ENCODE results near the gene MCF2L2.
A peak's percentile ranks its signal among the peaks of the same experiment; 100 is the strongest.

Gene MCF2L2

GRCh38 chr3:183409219-183409618 is 19.2 kb downstream of the MCF2L2 start:
- H3K27ac ChIP-seq: no peak overlapping the region
- no peak for TF ChIP-seq CTCF (conservative IDR thresholded peaks at IDR 0.05; ENCODE audit: low read depth)
- no peak for DNase-seq (ENCODE audit: low spot score)
- ChIA-PET POLR2A (ENCODE audit: low non-redundant PET) (no interaction called here), CTCF (interaction anchor here (1.4 kb wide), 1 partner anchor 225 kb away, joined by 4 read pairs; no protein-coding TSS in a partner anchor)

- DNase-seq (ENCODE audit: low spot score): no peak
- ChIA-PET POLR2A (ENCODE audit: low non-redundant PET) (no interaction called here), CTCF (no interaction called here)
- H3K27ac ChIP-seq: no peak overlapping the region
- no peak for TF ChIP-seq CTCF (conservative IDR thresholded peaks at IDR 0.05; ENCODE audit: low read depth)
Observed at GRCh38 chr3:183401678-183402077, 26.7 kb downstream of the MCF2L2 start.

- H3K27ac ChIP-seq: no peak overlapping the region
- POLR2A ChIA-PET (ENCODE audit: low non-redundant PET): no interaction called here
- CTCF ChIA-PET: interaction anchor here (0.5 kb wide), 1 partner anchor 18 kb away, joined by 4 read pairs; no protein-coding TSS in a partner anchor
- no peak for DNase-seq (ENCODE audit: low spot score)
- no peak for TF ChIP-seq CTCF (conservative IDR thresholded peaks at IDR 0.05; ENCODE audit: low read depth)
Observed at GRCh38 chr3:183400352-183400751, 28.1 kb downstream of the MCF2L2 start.

- DNase-seq (ENCODE audit: low spot score): no peak
- ChIA-PET POLR2A (ENCODE audit: low non-redundant PET) (no interaction called here), CTCF (no interaction called here)
- no peak overlapping the region for H3K27ac ChIP-seq
- TF ChIP-seq CTCF (conservative IDR thresholded peaks at IDR 0.05; ENCODE audit: low read depth): no peak
Observed at GRCh38 chr3:183396662-183397391, 31.6 kb downstream of the MCF2L2 start.

GRCh38 chr3:183394150-183394549 is 34.3 kb downstream of the MCF2L2 start:
- ChIA-PET POLR2A (ENCODE audit: low non-redundant PET) (no interaction called here), CTCF (no interaction called here)
- TF ChIP-seq CTCF (conservative IDR thresholded peaks at IDR 0.05; ENCODE audit: low read depth): no peak
- DNase-seq (ENCODE audit: low spot score): peak; percentile 20
- no peak overlapping the region for H3K27ac ChIP-seq

GRCh38 chr3:183393625-183394024 is 34.8 kb downstream of the MCF2L2 start:
- POLR2A ChIA-PET (ENCODE audit: low non-redundant PET): no interaction called here
- no peak for TF ChIP-seq CTCF (conservative IDR thresholded peaks at IDR 0.05; ENCODE audit: low read depth)
- no peak overlapping the region for H3K27ac ChIP-seq
- CTCF ChIA-PET: interaction anchor here (0.7 kb wide), 1 partner anchor 358 kb away, joined by 3 read pairs; no protein-coding TSS in a partner anchor
- DNase-seq (ENCODE audit: low spot score): no peak

Measured in RWPE1 (cell line).